Measurements from ENCODE around the gene PROK1. TPM values are rescaled to one million over a fixed set of nuclear protein-coding genes. Genes with fewer than 3 reads are reported as not detected.

PROK1 gene
- total RNA-seq, 1 experiment from 2014 or later: not detected

DNA sequence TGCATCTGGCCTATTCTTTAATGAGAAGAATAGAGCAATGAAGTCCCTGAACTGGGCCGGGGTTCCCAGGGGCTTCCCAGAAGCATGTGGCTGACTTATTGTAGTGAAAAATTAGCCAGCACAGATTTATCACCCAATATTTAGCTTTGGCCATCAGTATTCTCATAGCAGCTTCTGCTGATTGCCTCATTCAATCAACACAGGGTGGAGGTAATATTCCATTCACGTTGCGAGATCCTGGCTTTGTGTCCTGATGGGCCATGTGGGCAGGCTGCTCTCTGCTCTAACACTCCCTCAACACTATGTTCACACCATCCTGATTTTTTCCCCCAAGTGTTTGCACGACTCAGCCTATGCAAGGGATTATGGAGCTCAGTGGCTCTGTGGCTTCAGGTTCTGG is 22.0 kb upstream of the PROK1 start:
- H3K9me3 ChIP-seq: no peaks in the 10 kb centered on the region
- no peak overlapping the region for H3K4me3 ChIP-seq (ENCODE audit: low read depth, low read length)
- no peaks in the 10 kb centered on the region for H3K36me3 Mint-ChIP-seq (ENCODE audit: insufficient read depth, unreplicated experiment)
- intact Hi-C loops (cut with micrococcal nuclease; ENCODE audit: unreplicated experiment): no loop called here
- H3K27me3 ChIP-seq (replicated peaks; ENCODE audit: control insufficient read depth, insufficient read depth, low read length): no peaks in the 10 kb centered on the region
- POLR2A ChIA-PET: interaction anchor here (0.7 kb wide), 1 partner anchor 362 kb away, joined by 3 read pairs; no protein-coding TSS in a partner anchor
- DNase-seq: no peak
- H3K27me3 Mint-ChIP-seq (ENCODE audit: insufficient read depth, unreplicated experiment): no peaks in the 10 kb centered on the region
- BruUV-seq (replicated peaks): no TSS peak
- H3K4me1 ChIP-seq: peaks cover 7% of the 10 kb centered on the region; the same call in 1 of the 2 replicates
- H3K9me3 Mint-ChIP-seq (ENCODE audit: unreplicated experiment): no peaks in the 10 kb centered on the region
- H3K36me3 ChIP-seq (ENCODE audit: control insufficient read depth, insufficient read depth, low read length): no peaks in the 10 kb centered on the region
- no peak overlapping the region for H3K27ac Mint-ChIP-seq (ENCODE audit: unreplicated experiment)
- no peak overlapping the region for H3K4me3 Mint-ChIP-seq (ENCODE audit: unreplicated experiment)
- H3K4me1 Mint-ChIP-seq (ENCODE audit: low read depth, unreplicated experiment): no peaks in the 10 kb centered on the region
- TF ChIP-seq CTCF (IDR thresholded peaks at IDR 0.05; ENCODE audit: insufficient read depth in 1 of 2, low read depth in 1 of 2, low read length in 1 of 2, severe bottlenecking in 1 of 2, unreplicated experiment in 1 of 2): no peak
- CTCF ChIA-PET: interaction anchor here (0.6 kb wide), 1 partner anchor 28 kb away, joined by 4 read pairs; no protein-coding TSS in a partner anchor

DNA sequence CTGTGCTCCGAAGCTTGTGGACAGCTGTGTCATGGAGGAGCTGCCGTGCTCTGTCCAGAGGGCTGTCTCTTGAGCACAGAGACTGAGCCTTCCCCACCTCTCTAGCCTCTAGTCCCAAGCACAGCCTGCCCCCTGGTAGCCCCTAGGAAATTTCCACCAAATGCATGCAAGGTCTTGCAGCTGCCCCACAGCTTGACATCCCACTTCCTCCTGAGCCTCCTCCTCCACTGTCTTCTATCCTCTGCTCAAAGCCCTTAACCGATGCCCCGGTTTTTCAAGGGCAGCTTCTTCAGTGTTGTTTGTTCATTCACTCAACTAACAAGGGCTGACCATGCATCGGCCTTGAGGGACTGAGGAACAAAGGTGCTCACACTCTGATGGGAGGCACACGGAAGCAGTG is 20.6 kb upstream of the PROK1 start:
- Histone ChIP-seq H3K36me3 (ENCODE audit: control insufficient read depth, insufficient read depth, low read length) (no peaks in the 10 kb centered on the region), H3K4me3 (ENCODE audit: low read depth, low read length) (no peak overlapping the region), H3K27me3 (replicated peaks; ENCODE audit: control insufficient read depth, insufficient read depth, low read length) (no peaks in the 10 kb centered on the region), H3K4me1 (peaks cover 9% of the 10 kb centered on the region; the same call in 1 of the 2 replicates), H3K9me3 (no peaks in the 10 kb centered on the region)
- H3K36me3 Mint-ChIP-seq (ENCODE audit: insufficient read depth, unreplicated experiment): no peaks in the 10 kb centered on the region
- no peaks in the 10 kb centered on the region for H3K27me3 Mint-ChIP-seq (ENCODE audit: insufficient read depth, unreplicated experiment)
- CTCF ChIA-PET: interaction anchor here (0.6 to 1.2 kb wide), 2 partner anchors 8 to 18 kb away, joined by 3 to 7 read pairs; no protein-coding TSS in a partner anchor
- H3K4me3 Mint-ChIP-seq (ENCODE audit: unreplicated experiment): no peak overlapping the region
- BruUV-seq (replicated peaks): no TSS peak
- no peak overlapping the region for H3K27ac Mint-ChIP-seq (ENCODE audit: unreplicated experiment)
- no peaks in the 10 kb centered on the region for H3K9me3 Mint-ChIP-seq (ENCODE audit: unreplicated experiment)
- H3K4me1 Mint-ChIP-seq (ENCODE audit: low read depth, unreplicated experiment): no peaks in the 10 kb centered on the region
- POLR2A ChIA-PET: no interaction called here
- DNase-seq: no peak
- intact Hi-C loops (cut with micrococcal nuclease; ENCODE audit: unreplicated experiment): no loop called here
- no peak for TF ChIP-seq CTCF (IDR thresholded peaks at IDR 0.05; ENCODE audit: insufficient read depth in 1 of 2, low read depth in 1 of 2, low read length in 1 of 2, severe bottlenecking in 1 of 2, unreplicated experiment in 1 of 2)

DNA sequence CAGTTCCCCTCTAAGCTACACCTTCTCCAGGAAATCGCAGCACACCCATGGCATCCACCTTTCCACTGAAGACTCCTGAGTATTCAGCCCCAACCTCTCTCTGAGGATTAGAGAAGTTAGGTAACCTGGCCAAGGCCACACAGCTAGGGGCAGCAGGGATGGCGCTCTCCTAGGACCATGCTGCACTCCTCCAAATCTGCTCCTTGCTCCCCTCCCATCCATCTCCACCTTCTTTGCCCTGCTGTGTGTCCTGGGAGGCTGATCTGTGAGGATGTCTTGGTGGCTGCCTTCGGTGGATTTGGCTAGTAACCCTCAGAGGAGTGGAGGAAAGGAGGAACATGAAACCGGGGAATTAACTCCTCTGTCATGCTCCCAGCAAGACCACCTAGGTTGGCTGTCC is 20.0 kb upstream of the PROK1 start:
- BruUV-seq (replicated peaks): no TSS peak
- no peak for DNase-seq
- H3K27ac Mint-ChIP-seq (ENCODE audit: unreplicated experiment): no peak overlapping the region
- TF ChIP-seq CTCF (IDR thresholded peaks at IDR 0.05; ENCODE audit: insufficient read depth in 1 of 2, low read depth in 1 of 2, low read length in 1 of 2, severe bottlenecking in 1 of 2, unreplicated experiment in 1 of 2): no peak
- intact Hi-C loops (cut with micrococcal nuclease; ENCODE audit: unreplicated experiment): no loop called here
- no peaks in the 10 kb centered on the region for H3K9me3 Mint-ChIP-seq (ENCODE audit: unreplicated experiment)
- H3K27me3 Mint-ChIP-seq (ENCODE audit: insufficient read depth, unreplicated experiment): no peaks in the 10 kb centered on the region
- H3K9me3 ChIP-seq: no peaks in the 10 kb centered on the region
- no peaks in the 10 kb centered on the region for H3K36me3 Mint-ChIP-seq (ENCODE audit: insufficient read depth, unreplicated experiment)
- H3K4me1 ChIP-seq: peaks cover 9% of the 10 kb centered on the region; the same call in 1 of the 2 replicates
- ChIA-PET CTCF (interaction anchor here (0.6 to 1.2 kb wide), 2 partner anchors 9 to 18 kb away, joined by 3 to 4 read pairs; no protein-coding TSS in a partner anchor), POLR2A (no interaction called here)
- no peaks in the 10 kb centered on the region for H3K4me1 Mint-ChIP-seq (ENCODE audit: low read depth, unreplicated experiment)
- no peaks in the 10 kb centered on the region for H3K36me3 ChIP-seq (ENCODE audit: control insufficient read depth, insufficient read depth, low read length)
- no peak overlapping the region for H3K4me3 ChIP-seq (ENCODE audit: low read depth, low read length)
- no peak overlapping the region for H3K4me3 Mint-ChIP-seq (ENCODE audit: unreplicated experiment)
- no peaks in the 10 kb centered on the region for H3K27me3 ChIP-seq (replicated peaks; ENCODE audit: control insufficient read depth, insufficient read depth, low read length)

Data from Caco-2 (cell line).